Measurements from ENCODE around the gene SDHB. TPM values are rescaled to one million over a fixed set of nuclear protein-coding genes. Genes with fewer than 3 reads are reported as not detected.

The SDHB gene
- total and polyA plus RNA-seq, 4 donors: 59.1 to 117 (median 83.5) TPM

GRCh38 chr1:16986962-16987361 lies 66.9 kb downstream of the SDHB start:
- TF ChIP-seq CTCF (IDR thresholded peaks at IDR 0.05; ENCODE audit: control extremely low read depth, extremely low read depth): no peak
- H3K9me3 ChIP-seq (ENCODE audit: control insufficient read depth in 4 of 4, insufficient read depth in 3 of 4, low read length in 3 of 4): no peaks in the 10 kb centered on the region
- no peak overlapping the region for H3K4me3 ChIP-seq
- H3K27ac ChIP-seq (ENCODE audit: low read depth in 1 of 2, low read length in 1 of 2): no peak overlapping the region
- ATAC-seq (ENCODE audit: insufficient read depth, low FRiP score): no peak
- no peak for DNase-seq
- peaks cover 0 to 42% (median 9%) of the 10 kb centered on the region in 4 donors for H3K36me3 ChIP-seq (ENCODE audit: control insufficient read depth in 4 of 4, insufficient read depth in 4 of 4, low read length in 4 of 4)
- H3K27me3 ChIP-seq (ENCODE audit: control insufficient read depth in 3 of 3, insufficient read depth in 3 of 3, low read length in 2 of 3): no peaks in the 10 kb centered on the region
- 86 to 91% methylated on average over 16 of the region's 16 CpGs for WGBS, 2 donors
- H3K9ac ChIP-seq (ENCODE audit: insufficient read depth in 1 of 2, low read length in 2 of 2): no peak overlapping the region
- peaks cover 0 to 15% (median 0%) of the 10 kb centered on the region in 5 donors for H3K4me1 ChIP-seq (ENCODE audit: control insufficient read depth in 5 of 5, insufficient read depth in 5 of 5, low read length in 5 of 5)

- Histone ChIP-seq H3K27ac (ENCODE audit: low read depth in 1 of 2, low read length in 1 of 2) (no peak overlapping the region), H3K9ac (ENCODE audit: insufficient read depth in 1 of 2, low read length in 2 of 2) (no peak overlapping the region), H3K27me3 (ENCODE audit: control insufficient read depth in 3 of 3, insufficient read depth in 3 of 3, low read length in 2 of 3) (no peaks in the 10 kb centered on the region), H3K9me3 (ENCODE audit: control insufficient read depth in 4 of 4, insufficient read depth in 3 of 4, low read length in 3 of 4) (no peaks in the 10 kb centered on the region), H3K4me3 (no peak overlapping the region), H3K4me1 (ENCODE audit: control insufficient read depth in 5 of 5, insufficient read depth in 5 of 5, low read length in 5 of 5) (peaks cover 0 to 15% (median 0%) of the 10 kb centered on the region in 5 donors), H3K36me3 (ENCODE audit: control insufficient read depth in 4 of 4, insufficient read depth in 4 of 4, low read length in 4 of 4) (peaks cover 0 to 38% (median 9%) of the 10 kb centered on the region in 4 donors)
- TF ChIP-seq CTCF (IDR thresholded peaks at IDR 0.05; ENCODE audit: control extremely low read depth, extremely low read depth): no peak
- DNase-seq (no peak), ATAC-seq (ENCODE audit: insufficient read depth, low FRiP score) (no peak)
- WGBS, 2 donors: 87 to 92% methylated on average over 23 of the region's 23 CpGs
Measured at GRCh38 chr1:16986560-16986959, 67.3 kb downstream of the SDHB start.

GRCh38 chr1:16986113-16986512 lies 67.7 kb downstream of the SDHB start:
- ATAC-seq (ENCODE audit: insufficient read depth, low FRiP score): no peak
- Histone ChIP-seq H3K36me3 (ENCODE audit: control insufficient read depth in 4 of 4, insufficient read depth in 4 of 4, low read length in 4 of 4) (peaks cover 0 to 34% (median 9%) of the 10 kb centered on the region in 4 donors), H3K4me1 (ENCODE audit: control insufficient read depth in 5 of 5, insufficient read depth in 5 of 5, low read length in 5 of 5) (peaks cover 0 to 15% (median 0%) of the 10 kb centered on the region in 5 donors), H3K9me3 (ENCODE audit: control insufficient read depth in 4 of 4, insufficient read depth in 3 of 4, low read length in 3 of 4) (no peaks in the 10 kb centered on the region), H3K9ac (ENCODE audit: insufficient read depth in 1 of 2, low read length in 2 of 2) (no peak overlapping the region), H3K27me3 (ENCODE audit: control insufficient read depth in 3 of 3, insufficient read depth in 3 of 3, low read length in 2 of 3) (no peaks in the 10 kb centered on the region), H3K4me3 (no peak overlapping the region), H3K27ac (ENCODE audit: low read depth in 1 of 2, low read length in 1 of 2) (no peak overlapping the region)
- no peak for DNase-seq
- 90 to 96% methylated on average over 18 to 19 of the region's 19 CpGs for whole genome bisulfite sequencing, 2 donors
- no peak for TF ChIP-seq CTCF (IDR thresholded peaks at IDR 0.05; ENCODE audit: control extremely low read depth, extremely low read depth)

- Histone ChIP-seq H3K9me3 (ENCODE audit: control insufficient read depth in 4 of 4, insufficient read depth in 3 of 4, low read length in 3 of 4) (no peaks in the 10 kb centered on the region), H3K9ac (ENCODE audit: insufficient read depth in 1 of 2, low read length in 2 of 2) (no peak overlapping the region), H3K36me3 (ENCODE audit: control insufficient read depth in 4 of 4, insufficient read depth in 4 of 4, low read length in 4 of 4) (peaks cover 0 to 31% (median 9%) of the 10 kb centered on the region in 4 donors), H3K27me3 (ENCODE audit: control insufficient read depth in 3 of 3, insufficient read depth in 3 of 3, low read length in 2 of 3) (no peaks in the 10 kb centered on the region), H3K27ac (ENCODE audit: low read depth in 1 of 2, low read length in 1 of 2) (peak overlapping the region in 1 of 2 donors; percentile 33), H3K4me1 (ENCODE audit: control insufficient read depth in 5 of 5, insufficient read depth in 5 of 5, low read length in 5 of 5) (peaks cover 0 to 20% (median 0%) of the 10 kb centered on the region in 5 donors), H3K4me3 (no peak overlapping the region)
- TF ChIP-seq CTCF (IDR thresholded peaks at IDR 0.05; ENCODE audit: control extremely low read depth, extremely low read depth): no peak
- peak; percentile 65 for ATAC-seq (ENCODE audit: insufficient read depth, low FRiP score)
- DNase-seq: peak; percentile 80 to 88 (median 82)
- WGBS, 2 donors: 31 to 34% methylated on average over 7 of the region's 7 CpGs
Measured at GRCh38 chr1:16984717-16985116, 69.1 kb downstream of the SDHB start.
